DMS114 treated with DMSO at 0.1 percent for 48 hours (cell line): ENCODE results near the gene MAGI1.

Experiments
- DNase-seq: peaks from one replicate; lab custom pipeline; 2025; ENCODE audit not compliant: unreplicated experiment; lab: John Stamatoyannopoulos, UW

Gene MAGI1

GRCh38 chr3:65948841-65949573 lies 89.7 kb downstream of the MAGI1 start:
- DNase-seq: no peak

GRCh38 chr3:65946438-65946837 lies 92.3 kb downstream of the MAGI1 start:
- DNase-seq: no peak

- no peak for DNase-seq
These were observed 92.8 kb downstream of the MAGI1 start for GRCh38 chr3:65945953-65946352.

GRCh38 chr3:65945480-65945879 lies 93.2 kb downstream of the MAGI1 start:
- no peak for DNase-seq

GRCh38 chr3:65944252-65944651 lies 94.5 kb downstream of the MAGI1 start:
- no peak for DNase-seq

- DNase-seq: no peak
These were observed 98.9 kb downstream of the MAGI1 start for GRCh38 chr3:65939801-65940246.

GRCh38 chr3:65939184-65939583 lies 99.5 kb downstream of the MAGI1 start:
- DNase-seq: no peak

GRCh38 chr3:65938676-65939075 lies 100.0 kb downstream of the MAGI1 start:
- DNase-seq: no peak

GRCh38 chr3:65938147-65938546 lies 100.6 kb downstream of the MAGI1 start:
- no peak for DNase-seq

- DNase-seq: no peak
These were observed 101.6 kb downstream of the MAGI1 start for GRCh38 chr3:65936908-65937638.

GRCh38 chr3:65935724-65936123 lies 103.0 kb downstream of the MAGI1 start:
- DNase-seq: no peak

- no peak for DNase-seq
These were observed 108.1 kb downstream of the MAGI1 start for GRCh38 chr3:65930648-65931047.

- no peak for DNase-seq
These were observed 110.6 kb downstream of the MAGI1 start for GRCh38 chr3:65928110-65928509.

GRCh38 chr3:65927576-65927975 lies 111.1 kb downstream of the MAGI1 start:
- DNase-seq: no peak

GRCh38 chr3:65925254-65925954 lies 113.3 kb downstream of the MAGI1 start:
- no peak for DNase-seq

- DNase-seq: no peak
These were observed 114.0 kb downstream of the MAGI1 start for GRCh38 chr3:65924762-65925161.

- DNase-seq: no peak
These were observed 116.3 kb downstream of the MAGI1 start for GRCh38 chr3:65922441-65922840.

GRCh38 chr3:65919826-65920225 lies 118.9 kb downstream of the MAGI1 start:
- DNase-seq: no peak

- no peak for DNase-seq
These were observed 123.2 kb downstream of the MAGI1 start for GRCh38 chr3:65915477-65915876.

- no peak for DNase-seq
These were observed 123.9 kb downstream of the MAGI1 start for GRCh38 chr3:65914740-65915367.

- DNase-seq: no peak
These were observed 124.5 kb downstream of the MAGI1 start for GRCh38 chr3:65914032-65914739.
